ENCODE results near the gene GPI. TPM values are rescaled to one million over a fixed set of nuclear protein-coding genes. Genes with fewer than 3 reads are reported as not detected.
A peak's percentile ranks its signal among the peaks of the same experiment; 100 is the strongest.

GPI gene
- total RNA-seq (2014; rRNA removed; shearing (Covaris generic)) (196 and 226 TPM in 2 replicates), polyA plus RNA-seq (2016; fragmentation: Nextera tagmentation; extraction: Ambion mirVana) (299 and 315 TPM in 2 replicates)

- H3K27me3 ChIP-seq (replicated peaks; ENCODE audit: insufficient read depth) = no peaks in the 10 kb centered on the region
- WGBS, 2 experiments (ENCODE audit: low coverage in 1 of 2, low lambda C conversion rate in 2 of 2, missing lambda C conversion rate in 2 of 2) = 2 to 5% methylated on average over 28 to 63 of the region's 67 CpGs
- peaks cover 4% of the 10 kb centered on the region; the same call in 1 of the 2 replicates for H4K20me1 ChIP-seq (ENCODE audit: insufficient read depth)
- peaks cover 27% of the 10 kb centered on the region for H3K36me3 ChIP-seq (ENCODE audit: low read depth)
- DNase-seq = peak; percentile 83
- no peaks in the 10 kb centered on the region for H3K9me3 ChIP-seq (ENCODE audit: low read depth)
- H3K9me2 ChIP-seq (ENCODE audit: insufficient read depth) = no peaks in the 10 kb centered on the region
- H3F3A ChIP-seq (ENCODE audit: insufficient read depth) = peaks cover 2% of the 10 kb centered on the region; the same call in 1 of the 2 replicates
- TF ChIP-seq EZH2 (IDR thresholded peaks at IDR 0.05; ENCODE audit: insufficient read depth, poor library complexity, severe bottlenecking) (no peak), EZH2phosphoT487 (IDR thresholded peaks at IDR 0.05; ENCODE audit: insufficient read depth, low read depth) (no peak)
- H3K9ac ChIP-seq = peak within 1 kb of the TSS; percentile 88
- peak within 1 kb of the TSS; percentile 96 for H3K4me3 ChIP-seq
- peak within 1 kb of the TSS; percentile 82 for H2AFZ ChIP-seq
- in situ Hi-C loops (cut with MboI) = no loop called here
- peak within 1 kb of the TSS; percentile 77 for H3K4me2 ChIP-seq (ENCODE audit: unreplicated experiment)
- H3K4me1 ChIP-seq (ENCODE audit: insufficient read depth) = peaks cover 12% of the 10 kb centered on the region; the same call in 1 of the 2 replicates
- peak within 1 kb of the TSS; percentile 36 for H3K27ac ChIP-seq
- H3K79me2 ChIP-seq (ENCODE audit: insufficient read depth) = peaks cover 49% of the 10 kb centered on the region
Measured at GRCh38 chr19:34364830-34365462, at the start of gene GPI. Gene GPI (plus strand): TSS chr19:34365196. CDS start chr19:34365267, 71 bp downstream.

DNA sequence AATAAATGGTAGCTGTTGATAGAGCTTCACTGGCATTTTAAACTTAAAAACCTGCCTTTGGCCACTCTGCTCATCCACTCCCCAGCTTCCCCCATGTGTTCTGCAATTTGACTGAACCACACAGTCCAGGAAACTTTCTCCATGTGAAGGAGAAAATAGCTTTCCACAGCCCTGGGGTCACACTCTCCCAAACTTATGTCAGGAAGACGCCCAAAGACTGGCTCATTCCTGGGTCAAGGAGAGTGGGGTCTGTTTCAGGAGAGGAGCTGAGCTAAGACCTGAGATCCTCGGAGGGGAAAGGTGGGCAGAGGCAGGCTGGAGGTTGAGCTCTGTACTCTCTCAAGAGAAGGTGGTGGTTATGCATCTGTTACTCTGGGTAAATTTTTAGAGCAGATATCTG is 48.7 kb upstream of the GPI start:
- in situ Hi-C loops (cut with MboI) = no loop called here
- H3K9ac ChIP-seq = no peak overlapping the region
- no peak overlapping the region for H3K4me3 ChIP-seq
- H3K79me2 ChIP-seq (ENCODE audit: insufficient read depth) = peaks cover 59% of the 10 kb centered on the region
- no peaks in the 10 kb centered on the region for H3K36me3 ChIP-seq (ENCODE audit: low read depth)
- no peak for DNase-seq
- H3K9me3 ChIP-seq (ENCODE audit: low read depth) = no peaks in the 10 kb centered on the region
- H4K20me1 ChIP-seq (ENCODE audit: insufficient read depth) = no peaks in the 10 kb centered on the region
- no peak overlapping the region for H3K27ac ChIP-seq
- H3F3A ChIP-seq (ENCODE audit: insufficient read depth) = peaks cover 43% of the 10 kb centered on the region
- no peaks in the 10 kb centered on the region for H3K27me3 ChIP-seq (replicated peaks; ENCODE audit: insufficient read depth)
- peaks cover 53% of the 10 kb centered on the region for H3K4me1 ChIP-seq (ENCODE audit: insufficient read depth)
- no peak overlapping the region for H2AFZ ChIP-seq
- no peak for TF ChIP-seq EZH2 (IDR thresholded peaks at IDR 0.05; ENCODE audit: insufficient read depth, poor library complexity, severe bottlenecking)
- TF ChIP-seq EZH2phosphoT487 (IDR thresholded peaks at IDR 0.05; ENCODE audit: insufficient read depth, low read depth) = no peak
- H3K9me2 ChIP-seq (ENCODE audit: insufficient read depth) = no peaks in the 10 kb centered on the region
- peak overlapping the region; percentile 6 for H3K4me2 ChIP-seq (ENCODE audit: unreplicated experiment)
- 100% methylated on average over 2 of the region's 2 CpGs for WGBS, 2 experiments (ENCODE audit: low coverage in 1 of 2, low lambda C conversion rate in 2 of 2, missing lambda C conversion rate in 2 of 2)

GRCh38 chr19:34316741-34317301 is 48.2 kb upstream of the GPI start:
- H4K20me1 ChIP-seq (ENCODE audit: insufficient read depth) = no peaks in the 10 kb centered on the region
- no peak overlapping the region for H3K27ac ChIP-seq
- peak; percentile 56 for DNase-seq
- peaks cover 54% of the 10 kb centered on the region for H3K79me2 ChIP-seq (ENCODE audit: insufficient read depth)
- H3K36me3 ChIP-seq (ENCODE audit: low read depth) = no peaks in the 10 kb centered on the region
- in situ Hi-C loops (cut with MboI) = no loop called here
- no peak overlapping the region for H2AFZ ChIP-seq
- H3K4me3 ChIP-seq = no peak overlapping the region
- no peaks in the 10 kb centered on the region for H3K9me2 ChIP-seq (ENCODE audit: insufficient read depth)
- no peak for TF ChIP-seq EZH2phosphoT487 (IDR thresholded peaks at IDR 0.05; ENCODE audit: insufficient read depth, low read depth)
- no peak for TF ChIP-seq EZH2 (IDR thresholded peaks at IDR 0.05; ENCODE audit: insufficient read depth, poor library complexity, severe bottlenecking)
- WGBS, 2 experiments (ENCODE audit: low coverage in 1 of 2, low lambda C conversion rate in 2 of 2, missing lambda C conversion rate in 2 of 2) = 93 to 96% methylated on average over 5 of the region's 5 CpGs
- H3K9ac ChIP-seq = no peak overlapping the region
- no peaks in the 10 kb centered on the region for H3K27me3 ChIP-seq (replicated peaks; ENCODE audit: insufficient read depth)
- peak overlapping the region; percentile 6 for H3K4me2 ChIP-seq (ENCODE audit: unreplicated experiment)
- H3K9me3 ChIP-seq (ENCODE audit: low read depth) = no peaks in the 10 kb centered on the region
- peaks cover 43% of the 10 kb centered on the region for H3F3A ChIP-seq (ENCODE audit: insufficient read depth)
- H3K4me1 ChIP-seq (ENCODE audit: insufficient read depth) = peaks cover 53% of the 10 kb centered on the region

DNA sequence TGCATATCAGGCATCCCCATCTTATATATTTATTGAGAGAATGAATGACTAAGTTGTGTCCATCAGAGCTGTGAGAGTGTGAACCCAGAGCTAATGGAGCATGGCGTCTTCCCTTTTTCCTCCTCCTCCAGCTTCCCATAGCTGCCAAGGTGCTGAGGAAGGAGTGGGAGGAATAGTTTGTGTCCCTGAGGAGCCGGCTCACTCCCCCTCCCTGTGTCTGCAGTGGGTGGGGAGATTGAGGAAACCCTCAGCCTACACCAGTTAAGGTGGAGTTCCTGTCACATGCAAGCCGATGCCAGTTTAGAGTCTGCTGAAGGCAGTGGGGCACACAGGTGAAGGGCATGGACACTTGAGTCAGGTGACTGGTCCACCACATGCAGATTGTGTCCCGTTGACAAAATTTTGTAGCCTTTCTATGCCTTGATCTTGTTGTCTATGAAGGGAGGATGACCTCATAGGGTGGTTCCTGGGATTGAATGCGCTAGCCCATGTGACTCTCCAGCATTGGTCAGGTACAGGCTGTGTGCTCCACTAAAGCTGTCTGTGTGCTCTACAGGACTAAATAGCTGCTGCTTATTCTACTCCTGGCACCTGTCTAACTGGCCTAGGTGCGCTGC is 47.6 kb upstream of the GPI start:
- Histone ChIP-seq H3K9me3 (ENCODE audit: low read depth) (no peaks in the 10 kb centered on the region), H3K4me2 (ENCODE audit: unreplicated experiment) (no peak overlapping the region), H3K27ac (peak overlapping the region; percentile 22; the same call in 1 of the 2 replicates), H3K79me2 (ENCODE audit: insufficient read depth) (peaks cover 48% of the 10 kb centered on the region), H2AFZ (no peak overlapping the region), H3K4me3 (no peak overlapping the region), H3K9ac (no peak overlapping the region), H3F3A (ENCODE audit: insufficient read depth) (peaks cover 43% of the 10 kb centered on the region), H4K20me1 (ENCODE audit: insufficient read depth) (no peaks in the 10 kb centered on the region), H3K4me1 (ENCODE audit: insufficient read depth) (peaks cover 53% of the 10 kb centered on the region), H3K36me3 (ENCODE audit: low read depth) (no peaks in the 10 kb centered on the region), H3K27me3 (replicated peaks; ENCODE audit: insufficient read depth) (no peaks in the 10 kb centered on the region), H3K9me2 (ENCODE audit: insufficient read depth) (no peaks in the 10 kb centered on the region)
- in situ Hi-C loops (cut with MboI) = no loop called here
- TF ChIP-seq EZH2 (IDR thresholded peaks at IDR 0.05; ENCODE audit: insufficient read depth, poor library complexity, severe bottlenecking) (no peak), EZH2phosphoT487 (IDR thresholded peaks at IDR 0.05; ENCODE audit: insufficient read depth, low read depth) (no peak)
- WGBS, 2 experiments (ENCODE audit: low coverage in 1 of 2, low lambda C conversion rate in 2 of 2, missing lambda C conversion rate in 2 of 2) = 80% methylated on average over 6 of the region's 6 CpGs
- peak; percentile 47 for DNase-seq

Data from GM23248 (cell line).